ENCODE results near the gene SF3B6.
"Not testable (repeated sequence)": the region's sequence is repeated elsewhere in the genome, so short reads cannot be mapped to it uniquely, and the experiment has no call there.

The SF3B6 gene

DNA sequence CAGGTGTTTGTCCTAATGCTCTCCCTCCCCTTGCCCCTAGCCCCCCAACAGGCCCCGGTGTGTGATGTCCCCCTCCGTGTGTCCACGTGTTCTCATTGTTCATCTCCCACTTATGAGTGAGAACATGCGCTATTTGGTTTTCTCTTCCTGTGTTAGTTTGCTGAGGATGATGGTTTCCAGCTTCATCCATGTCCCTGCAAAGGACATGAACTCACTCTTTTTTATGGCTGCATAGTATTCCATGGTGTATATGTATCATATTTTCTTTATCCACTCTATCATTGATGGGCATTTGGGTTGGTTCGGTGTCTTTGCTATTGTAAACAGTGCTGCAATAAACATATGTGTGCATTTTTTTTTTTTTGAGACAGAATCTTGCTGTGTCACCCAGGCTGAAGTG, 17.1 kb upstream of the SF3B6 start:
- DNase-seq (ENCODE audit: low read depth, low spot score), result not testable (repeated sequence)

- no peak for DNase-seq (ENCODE audit: low read depth, low spot score)
Measured at GRCh38 chr2:24088821-24089359, 12.8 kb upstream of the SF3B6 start.

GRCh38 chr2:24087032-24087431, 10.9 kb upstream of the SF3B6 start:
- no peak for DNase-seq (ENCODE audit: low read depth, low spot score)

- DNase-seq (ENCODE audit: low read depth, low spot score), result no peak
Measured at GRCh38 chr2:24086241-24086640, 10.1 kb upstream of the SF3B6 start.

GRCh38 chr2:24085200-24085489, 9.0 kb upstream of the SF3B6 start:
- no peak for DNase-seq (ENCODE audit: low read depth, low spot score)

DNA sequence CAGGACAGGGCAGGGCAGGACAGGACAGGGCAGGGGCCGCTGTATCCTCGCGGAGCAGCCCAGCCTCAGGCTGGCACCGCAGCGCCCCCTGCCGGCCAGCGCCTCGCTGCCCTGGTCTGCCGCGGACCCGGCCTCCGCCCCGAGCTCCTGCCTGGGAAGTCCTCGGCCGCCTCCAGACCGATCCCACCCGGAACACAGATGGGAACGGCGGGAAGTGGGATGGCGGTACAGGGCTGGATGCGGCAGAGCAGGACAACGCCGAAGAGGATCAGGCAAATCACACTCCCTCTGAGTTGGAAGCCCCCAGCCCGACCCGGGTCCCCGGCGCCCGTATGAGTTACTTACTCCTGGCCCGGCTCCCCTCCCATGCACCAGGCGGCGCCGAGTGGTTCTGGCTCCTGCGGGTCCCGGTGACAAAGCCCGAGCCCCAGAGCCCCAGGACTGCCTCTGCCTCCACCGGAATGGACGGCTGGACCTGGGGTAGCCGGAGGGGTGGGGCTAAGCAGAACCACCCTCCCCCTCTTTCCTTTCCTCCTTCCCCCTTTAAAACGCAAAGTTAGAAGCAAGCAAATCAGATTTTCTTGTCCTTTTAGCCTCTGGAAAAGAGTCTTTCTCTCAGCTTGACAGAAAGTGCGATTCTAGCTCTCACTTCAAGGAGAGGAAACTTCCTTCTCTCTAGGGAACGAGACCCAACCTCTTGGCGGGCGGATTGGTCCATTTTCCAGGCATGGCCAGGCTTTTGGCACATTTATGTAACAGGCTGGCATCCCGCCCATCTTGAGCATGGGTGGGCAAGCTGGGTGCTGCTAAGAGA, 8.5 kb upstream of the SF3B6 start, which contains the start of gene TP53I3:
TSS of gene TP53I3 (minus strand) at position 449 of the 814 bp plus-strand sequence. CDS start 508 bp downstream, outside the sequence.
- peak; percentile 77 for DNase-seq (ENCODE audit: low read depth, low spot score)

DNA sequence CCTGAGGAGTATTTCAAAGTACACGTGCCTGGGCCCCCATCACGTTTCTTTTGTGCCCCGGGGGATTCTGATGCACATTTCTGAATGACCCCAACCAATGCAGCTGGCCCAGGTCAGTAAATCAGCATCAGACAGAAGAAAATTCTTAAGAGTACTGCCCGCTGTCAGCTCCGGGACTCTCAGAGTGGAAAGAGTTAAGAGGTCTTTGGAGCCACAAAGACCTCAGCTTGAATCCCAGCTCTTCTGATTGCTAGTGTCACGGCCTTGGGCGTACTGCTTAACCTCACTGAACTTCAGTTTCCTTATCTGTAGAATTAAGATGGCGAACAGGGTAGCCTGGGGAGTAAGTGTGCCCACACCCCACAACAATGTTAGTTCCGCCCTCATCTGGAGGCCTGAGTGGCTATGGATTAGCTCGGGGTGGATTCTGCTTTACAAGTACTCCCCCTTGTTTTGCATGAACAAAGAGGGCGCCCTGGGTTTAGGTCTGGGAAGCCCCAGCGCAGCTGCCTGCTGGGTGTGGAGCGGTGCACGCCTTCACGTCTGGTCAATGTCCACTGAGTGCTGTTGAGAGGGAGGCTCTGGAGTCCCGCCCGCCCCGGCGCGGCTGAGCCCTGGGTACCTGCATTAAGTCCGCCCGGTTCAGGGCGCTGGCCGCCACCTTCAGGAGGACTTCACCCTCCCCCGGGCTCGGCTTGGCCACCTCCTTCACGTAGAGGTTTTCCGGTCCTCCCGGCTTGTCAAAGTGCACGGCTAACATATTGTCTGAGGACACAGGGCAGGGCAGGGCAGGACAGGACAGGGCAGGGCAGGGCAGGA, 7.7 kb upstream of the SF3B6 start:
- DNase-seq (ENCODE audit: low read depth, low spot score), result peak; percentile 59

DNA sequence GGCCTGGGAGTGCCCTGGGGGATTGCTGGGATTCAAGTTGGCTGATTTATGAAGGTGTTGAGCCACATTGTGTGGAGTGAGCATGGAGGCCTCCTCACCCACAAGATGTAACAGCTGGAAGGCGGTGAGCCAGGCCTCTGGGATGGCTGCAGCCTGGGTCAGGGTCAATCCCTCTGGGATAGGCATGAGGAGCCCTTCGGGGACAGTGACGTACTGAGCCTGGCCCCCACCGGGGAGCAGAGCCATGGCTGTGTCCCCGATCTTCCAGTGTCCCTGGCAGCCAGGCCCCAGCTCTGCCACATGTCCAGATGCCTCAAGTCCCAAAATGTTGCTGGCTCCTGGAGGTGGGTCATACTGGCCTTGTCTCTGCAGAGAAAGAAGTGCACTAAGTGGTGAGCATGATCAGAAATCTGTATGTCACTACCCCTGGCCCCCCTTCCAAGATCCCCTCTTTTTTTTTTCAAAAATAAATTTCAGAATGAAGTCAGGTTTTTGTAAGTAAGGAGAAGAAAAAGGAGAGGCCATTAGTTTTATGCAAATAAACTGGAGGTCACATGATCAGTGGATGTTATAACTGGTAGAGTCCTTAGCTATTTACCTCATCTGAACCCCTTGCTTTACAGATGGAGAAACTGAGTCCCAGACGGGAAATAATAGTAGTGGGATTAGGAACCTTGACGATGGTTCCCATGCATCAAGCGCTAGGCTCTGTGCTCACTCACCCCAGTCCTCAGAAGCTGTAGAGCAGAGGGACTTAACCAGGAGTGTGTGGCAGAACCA, 6.9 kb upstream of the SF3B6 start:
- DNase-seq (ENCODE audit: low read depth, low spot score), result no peak

DNA sequence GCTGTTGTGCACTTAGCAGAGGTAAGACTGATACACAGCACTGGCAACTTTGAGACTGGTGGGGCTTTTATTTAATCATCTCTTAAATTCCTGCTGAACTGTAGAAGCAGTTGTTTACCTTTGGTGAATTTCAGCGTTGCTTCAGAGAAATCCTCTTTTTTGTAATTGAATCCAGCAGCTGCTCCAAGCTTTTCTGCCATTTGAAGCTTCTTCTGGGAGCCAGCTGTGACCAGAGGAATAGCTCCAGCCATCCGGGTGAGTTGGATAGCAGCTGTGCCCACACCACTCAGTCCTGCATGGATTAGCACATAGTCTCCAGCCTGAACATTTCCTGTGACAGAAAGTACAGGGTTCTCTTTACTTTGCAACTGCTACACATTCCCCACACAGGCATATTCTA, 4.6 kb upstream of the SF3B6 start:
- no peak for DNase-seq (ENCODE audit: low read depth, low spot score)

- DNase-seq (ENCODE audit: low read depth, low spot score), result no peak
Measured at GRCh38 chr2:24077879-24078278, 1.8 kb upstream of the SF3B6 start.

DNA sequence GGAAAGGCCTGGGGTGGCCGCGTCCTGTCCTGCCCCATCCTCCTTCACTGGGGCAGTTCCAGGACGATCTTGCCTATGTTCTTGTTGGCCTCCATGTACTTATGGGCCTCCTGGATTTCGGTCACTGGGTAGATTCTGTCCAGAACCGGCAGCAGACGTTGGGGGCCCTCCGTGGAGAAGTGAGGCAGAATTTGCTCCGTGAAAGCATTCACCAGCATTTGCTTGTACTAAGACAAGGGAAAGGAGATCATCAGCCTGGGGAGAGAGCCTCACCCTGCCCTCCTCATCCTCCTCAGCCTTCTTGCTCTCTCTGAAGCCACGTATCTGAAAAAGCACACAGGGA, 1.4 kb upstream of the SF3B6 start:
- no peak for DNase-seq (ENCODE audit: low read depth, low spot score)

GRCh38 chr2:24076849-24077534, 866 bp upstream of the SF3B6 start:
- DNase-seq (ENCODE audit: low read depth, low spot score), result no peak

DNA sequence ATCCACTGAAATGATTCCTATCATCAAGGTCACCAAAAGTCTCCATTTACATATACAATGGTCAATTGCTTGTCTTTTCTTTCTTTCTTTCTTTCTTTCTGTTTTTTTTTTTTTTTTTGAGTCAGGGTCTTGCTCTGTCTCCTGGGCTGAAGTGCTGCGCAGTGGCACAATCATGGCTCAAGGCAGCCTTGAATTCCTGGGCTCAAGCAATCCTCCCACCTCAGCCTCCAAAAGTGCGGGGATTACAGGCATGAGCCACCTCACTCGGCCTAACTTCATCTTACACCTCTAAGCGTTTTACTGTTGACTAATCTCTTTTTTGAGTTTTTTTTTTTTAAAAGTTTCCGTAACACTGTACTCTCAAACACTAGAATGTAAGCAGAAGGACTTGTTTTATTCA, 867 bp downstream of the SF3B6 start:
- no peak for DNase-seq (ENCODE audit: low read depth, low spot score)

GRCh38 chr2:24073816-24074215, 2.3 kb downstream of the SF3B6 start:
- no peak for DNase-seq (ENCODE audit: low read depth, low spot score)

- no peak for DNase-seq (ENCODE audit: low read depth, low spot score)
Measured at GRCh38 chr2:24072259-24072658, 3.9 kb downstream of the SF3B6 start.

DNA sequence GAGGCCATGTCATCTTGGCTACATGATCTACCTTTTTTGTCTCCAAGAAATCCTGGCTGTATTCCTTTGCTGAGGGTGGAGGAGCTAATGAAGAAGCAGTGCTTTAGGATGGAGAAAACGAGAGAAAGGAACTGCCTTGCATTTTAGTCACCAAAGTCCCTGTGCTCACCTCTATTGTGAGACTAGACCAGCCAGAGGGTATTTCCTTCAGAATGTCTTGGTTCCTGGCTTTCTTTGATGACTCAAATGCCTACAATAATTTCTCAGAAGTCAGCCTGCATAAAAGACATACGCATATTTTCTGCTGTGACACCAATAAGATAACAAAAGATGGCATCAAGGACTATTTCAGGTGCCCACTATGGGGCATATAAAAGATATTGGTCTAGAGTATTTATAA, 10.8 kb downstream of the SF3B6 start:
- DNase-seq (ENCODE audit: low read depth, low spot score), result no peak

DNA sequence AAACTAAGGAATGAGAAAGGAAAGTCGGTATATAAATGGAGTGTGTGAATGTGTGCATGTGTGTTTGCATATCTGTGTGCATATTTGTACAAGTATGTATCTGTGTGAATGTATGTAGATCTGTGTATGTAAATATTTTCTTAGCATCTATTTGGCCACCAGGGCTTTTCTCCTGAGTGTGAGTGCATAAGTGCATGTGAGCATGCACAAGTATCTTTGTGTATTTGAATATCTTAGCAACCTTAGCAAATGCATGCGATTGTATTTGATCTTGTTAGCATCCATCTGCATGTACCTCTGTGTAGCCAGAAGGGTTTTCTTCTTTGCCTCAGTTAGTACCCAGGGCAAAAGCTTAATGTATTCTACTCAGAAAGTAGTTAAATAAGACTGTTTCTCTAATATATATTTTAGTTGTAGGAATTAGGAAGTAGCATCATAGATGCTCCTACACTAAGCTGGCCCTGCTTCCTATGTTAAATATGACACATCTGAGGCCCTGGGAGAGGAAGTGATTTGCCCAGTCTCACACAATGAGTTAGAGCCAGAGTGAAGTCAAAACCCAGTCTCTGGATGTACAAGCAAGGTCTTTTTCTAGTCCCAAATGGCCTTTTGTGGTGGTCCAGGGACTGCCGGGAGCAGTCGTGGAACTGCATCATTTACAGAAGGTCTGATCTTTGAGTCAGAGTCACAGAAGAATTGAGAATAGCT, 17.4 kb downstream of the SF3B6 start:
- DNase-seq (ENCODE audit: low read depth, low spot score), result no peak

DNA sequence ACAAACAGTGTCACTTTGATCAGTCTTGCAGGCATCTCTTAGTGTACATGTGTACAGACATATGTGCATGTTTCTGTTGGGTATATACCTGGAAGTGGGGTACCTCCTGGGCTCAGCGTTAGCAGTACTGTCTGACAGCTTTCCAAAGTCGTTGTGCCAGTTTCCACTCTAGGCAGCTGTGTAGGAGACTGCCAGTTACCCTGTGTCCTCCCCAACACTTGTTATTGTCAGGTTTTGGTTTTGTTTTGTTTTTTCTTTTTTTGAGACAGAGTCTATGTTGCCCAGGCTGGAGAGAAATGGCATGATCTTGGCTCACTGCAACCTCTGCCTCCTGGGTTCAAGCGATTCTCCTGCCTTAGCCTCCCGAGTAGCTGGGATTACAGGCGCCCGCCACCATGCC, 20.4 kb downstream of the SF3B6 start:
- DNase-seq (ENCODE audit: low read depth, low spot score), result no peak

DNA sequence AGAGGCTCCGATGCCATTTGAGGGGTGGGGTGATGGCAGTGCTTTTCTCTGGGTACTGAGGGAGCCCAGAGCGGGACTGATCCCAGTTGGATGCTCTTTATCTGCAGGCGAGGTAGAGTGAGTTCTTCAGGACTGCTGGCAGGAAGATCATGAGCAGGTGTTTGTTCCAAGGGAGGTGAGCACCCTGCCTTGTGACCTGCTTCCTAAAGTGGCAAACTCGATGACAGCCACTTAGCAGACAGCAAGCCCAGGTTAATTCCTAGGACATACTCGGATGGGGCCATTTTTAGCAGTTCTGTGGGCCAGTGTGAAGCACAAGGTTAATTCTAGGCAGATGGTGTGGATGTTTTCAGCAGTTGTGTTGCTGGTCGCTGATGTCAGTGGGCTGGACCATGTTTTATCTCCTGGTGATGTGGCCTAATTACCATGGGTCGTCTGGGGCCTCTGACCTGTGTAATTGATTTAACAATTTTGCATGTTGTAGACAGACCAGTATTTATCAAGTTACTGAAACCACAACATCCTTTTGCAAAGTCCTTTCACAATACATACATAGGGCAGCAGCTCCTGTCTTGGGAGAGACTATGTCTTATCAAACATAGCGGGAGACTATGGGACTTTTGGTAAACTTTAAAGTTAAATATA, 21.6 kb downstream of the SF3B6 start:
- no peak for DNase-seq (ENCODE audit: low read depth, low spot score)

DNA sequence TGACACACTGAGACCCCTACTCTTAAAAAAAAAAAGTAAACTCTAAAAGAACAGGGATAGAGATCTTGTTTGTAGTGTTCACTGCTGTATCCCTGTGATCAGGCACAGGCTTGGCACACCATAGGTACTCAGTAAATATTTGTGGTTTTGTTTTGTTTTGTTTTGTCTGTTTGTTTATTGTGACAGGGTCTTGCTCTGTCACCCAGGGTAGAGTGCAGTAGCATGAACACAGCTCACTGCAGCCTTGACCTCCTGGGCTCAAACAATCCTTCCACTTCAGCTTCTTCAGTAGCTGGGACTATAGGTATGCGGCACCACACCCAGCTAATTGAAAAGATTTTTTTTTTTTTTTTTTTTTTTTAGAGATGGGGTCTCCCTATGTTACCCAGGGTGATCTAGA, 23.2 kb downstream of the SF3B6 start:
- DNase-seq (ENCODE audit: low read depth, low spot score), result no peak
